Heart left ventricle (tissue), 16 donors: Measurements from ENCODE around the gene D2HGDH. TPM values are rescaled to one million over a fixed set of nuclear protein-coding genes. Genes with fewer than 3 reads are reported as not detected.

Experiments used
- ATAC-seq, 4 donors: fragments of 200-7000 bp; cut with Tn5 transposase; one replicate each; pipeline ENCODE4 v1.9.1; 2020 to 2022; ENCODE audit warnings: moderate library complexity in 4 of 4, mild to moderate bottlenecking in 3 of 4, moderate number of reproducible peaks in 1 of 4
- DNase-seq, 5 donors: peaks; one replicate each; pipeline ENCODE4 v3.0.0-alpha.2; 2020
- H3K27ac ChIP-seq, 12 donors: fragments of 200-600 bp; sonication (generic) in 4 of 12; one replicate each; pipeline versions ENCODE4 v1.5.0 to v1.8.0; 2016 to 2022; ENCODE audit warnings: mild to moderate bottlenecking in 2 of 12
- H3K27me3 ChIP-seq, 9 donors: fragments of 200-600 bp; sonication (generic) in 2 of 9; one replicate each; pipeline versions ENCODE4 v1.5.1 to v1.8.0; 2016 to 2022; ENCODE audit warnings: mild to moderate bottlenecking in 3 of 9
- H3K36me3 ChIP-seq, 9 donors: fragments of 200-600 bp; sonication (generic) in 2 of 9; one replicate each; pipeline versions ENCODE4 v1.5.0 to v1.8.0; 2018 to 2022; ENCODE audit warnings: mild to moderate bottlenecking in 2 of 9
- H3K4me1 ChIP-seq, 12 donors: fragments of 200-600 bp; sonication (generic) in 4 of 12; one replicate each; pipeline versions ENCODE4 v1.5.0 to v1.8.0; 2016 to 2022; ENCODE audit warnings: mild to moderate bottlenecking in 3 of 12
- H3K4me3 ChIP-seq, 12 donors: fragments of 200-600 bp; sonication (generic) in 4 of 12; one replicate each; pipeline versions ENCODE4 v1.5.0 to v1.8.0; 2017 to 2022; ENCODE audit warnings: mild to moderate bottlenecking in 9 of 12, moderate library complexity in 4 of 12
- H3K9me3 ChIP-seq, 12 donors: fragments of 200-600 bp; sonication (generic) in 4 of 12; one replicate each; pipeline versions ENCODE4 v1.5.0 to v1.8.0; 2016 to 2022; ENCODE audit warnings: mild to moderate bottlenecking in 1 of 12
- POLR2A ChIP-seq, 2 donors: fragments of 450-650 bp; IDR thresholded peaks; one replicate each; pipeline ENCODE4 v1.6.1; 2017; ENCODE audit warnings: antibody characterized with exemption in 2 of 2, mild to moderate bottlenecking in 2 of 2, moderate library complexity in 2 of 2
- WGBS, 4 donors: extraction: QIAGEN DNeasy Blood & Tissue Kit in 2 of 4; methylation state at CpG; one replicate each; pipeline versions ENCODE4 v1.1.5 to v1.1.7; 2013 to 2018; 5-methylcytosine and 5-hydroxymethylcytosine counted together
- intact Hi-C, 10 donors: fragments of 100-400 bp; cut with DNase I; formaldehyde crosslinking; loops; one replicate each; pipeline versions ENCODE4 v1.11.1 to v1.14.2; 2022
- polyA plus RNA-seq, 2 donors: library from polyadenylated mRNA; stranded (reverse); fragments of 200-250 nt; gene quantifications; one replicate each; pipeline ENCODE4 v1.2.3, GENCODE V29; 2013
- total RNA-seq, 9 donors: library from RNA; depleted of rRNA in 2 of 9; stranded (reverse); fragments of >200 nt in 2 of 9; fragmentation: NEBNext Ultra II Directional in 3 of 9; extraction: Animal tissue kit (Norgen Biotek cat#: 25700) in 3 of 9; gene quantifications; one replicate each; pipeline versions ENCODE4 v1.1.0 to v1.2.4, GENCODE V29; 2016 to 2023
- TF ChIP-seq, protein P1 (sequence below), 12 donors: fragments of 200-600 bp; sonication (generic) in 4 of 12; IDR thresholded peaks; one replicate each; pipeline versions ENCODE4 v1.5.0 to v1.8.0; 2018 to 2022; ENCODE audit warnings: antibody characterized with exemption in 12 of 12, mild to moderate bottlenecking in 5 of 12
- donor health status: ischemic (EF 13 %, LVEDD 7.1; RV severe dilation, severe dysfunction).
- donor health status: healthy with polysubstance abuse.
- donor health status: DM: no; HTN: yes; CAD: no.
- donor health status: DM: no; HTN: no; CAD: no.
- donor health status: ischemic (EF 25% LVEDD 6.9; RV normal size, moderate dysfunction).
- donor health status: ischemic (EF 25% LVEDD 5.7; RV mildly dilated, moderate dysfunction).
- donor health status: healthy.
- donor health status: DM: yes; HTN: yes; CAD: no.
- donor health status: ischemic (EF 35%, LVEDD 5.7; RV mildly dilated, moderate dysfunction).
- donor health status: nonischemic (EF 11% LVEDD 7.7; RV severe dilation, severe dysfunction).
- donor health status: DM: yes; HTN: yes; CAD: no.
- donor health status: PGD.
- donor health status: ischemic (EF 29% LVEDD 5.4; RV normal size, mild dysfunction).
- donor health status: nonischemic (EF 23%, LVEDD 6.1; RV moderate dilation, normal function).

The D2HGDH gene
- total and polyA plus RNA-seq, 11 donors = 7.6 to 24.1 (median 19.8) TPM

DNA sequence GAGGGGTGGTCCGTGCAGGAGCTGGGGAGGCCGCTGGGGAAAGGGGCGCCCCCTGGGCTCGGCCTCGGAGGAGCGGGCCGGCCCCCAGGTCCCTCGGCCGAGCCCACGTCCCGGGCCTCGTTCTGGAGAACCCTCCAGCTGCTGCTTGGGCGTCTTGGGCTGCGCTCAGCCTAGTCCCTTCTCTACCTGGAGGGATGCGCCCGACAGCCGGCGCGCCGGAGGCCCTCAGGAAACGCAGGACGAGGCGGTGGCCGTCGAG lies 293 bp upstream of the D2HGDH start:
- 2 to 8% (median 3%) methylated on average over 7 to 25 of the region's 25 CpGs; no CpG with 5 or more reads in 1 of the 4 donors for WGBS, 4 donors
- peaks cover 0 to 5% (median 0%) of the 10 kb centered on the region in 9 donors for H3K36me3 ChIP-seq
- intact Hi-C loops = loop anchor here in 5 of 10 donors (5.0 to 10.0 kb wide), 6 partner anchors 128 to 882 kb away; partner anchors contain the start of gene STK25 (in 1 of the 5)
- H3K4me3 ChIP-seq = peak overlapping the region; percentile 9 to 100 (median 88)
- no peaks in the 10 kb centered on the region for H3K9me3 ChIP-seq
- ATAC-seq = peak in 1 of 4 donors; percentile 12
- H3K27me3 ChIP-seq = no peaks in the 10 kb centered on the region
- peaks cover 0 to 21% (median 13%) of the 10 kb centered on the region in 12 donors for H3K4me1 ChIP-seq
- peak overlapping the region in 11 of 12 donors; percentile 39 to 96 (median 90) for H3K27ac ChIP-seq
- TF ChIP-seq, protein P1, sequence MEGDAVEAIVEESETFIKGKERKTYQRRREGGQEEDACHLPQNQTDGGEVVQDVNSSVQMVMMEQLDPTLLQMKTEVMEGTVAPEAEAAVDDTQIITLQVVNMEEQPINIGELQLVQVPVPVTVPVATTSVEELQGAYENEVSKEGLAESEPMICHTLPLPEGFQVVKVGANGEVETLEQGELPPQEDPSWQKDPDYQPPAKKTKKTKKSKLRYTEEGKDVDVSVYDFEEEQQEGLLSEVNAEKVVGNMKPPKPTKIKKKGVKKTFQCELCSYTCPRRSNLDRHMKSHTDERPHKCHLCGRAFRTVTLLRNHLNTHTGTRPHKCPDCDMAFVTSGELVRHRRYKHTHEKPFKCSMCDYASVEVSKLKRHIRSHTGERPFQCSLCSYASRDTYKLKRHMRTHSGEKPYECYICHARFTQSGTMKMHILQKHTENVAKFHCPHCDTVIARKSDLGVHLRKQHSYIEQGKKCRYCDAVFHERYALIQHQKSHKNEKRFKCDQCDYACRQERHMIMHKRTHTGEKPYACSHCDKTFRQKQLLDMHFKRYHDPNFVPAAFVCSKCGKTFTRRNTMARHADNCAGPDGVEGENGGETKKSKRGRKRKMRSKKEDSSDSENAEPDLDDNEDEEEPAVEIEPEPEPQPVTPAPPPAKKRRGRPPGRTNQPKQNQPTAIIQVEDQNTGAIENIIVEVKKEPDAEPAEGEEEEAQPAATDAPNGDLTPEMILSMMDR (IDR thresholded peaks at IDR 0.05) = no peak
- no peak for TF ChIP-seq POLR2A (IDR thresholded peaks at IDR 0.05)
- DNase-seq = no peak

GRCh38 chr2:241736111-241736510 lies 1.7 kb downstream of the D2HGDH start:
- TF ChIP-seq, protein P1 (IDR thresholded peaks at IDR 0.05) = no peak
- no peak for TF ChIP-seq POLR2A (IDR thresholded peaks at IDR 0.05)
- H3K4me1 ChIP-seq = peaks cover 0 to 27% (median 12%) of the 10 kb centered on the region in 12 donors
- peak overlapping the region in 3 of 12 donors; percentile 67 to 98 (median 78) for H3K4me3 ChIP-seq
- peak overlapping the region in 1 of 12 donors; percentile 91 for H3K27ac ChIP-seq
- H3K27me3 ChIP-seq = no peaks in the 10 kb centered on the region
- no peaks in the 10 kb centered on the region for H3K9me3 ChIP-seq
- DNase-seq (no peak), ATAC-seq (no peak)
- intact Hi-C loops = loop anchor here in 3 of 10 donors (5.0 to 10.0 kb wide), 3 partner anchors 139 to 231 kb away; partner anchors contain the start of gene STK25 (in 1 of the 3)
- H3K36me3 ChIP-seq = peaks cover 0 to 7% (median 0%) of the 10 kb centered on the region in 9 donors
- WGBS, 4 donors = 87 to 92% (median 88%) methylated on average over 3 of the region's 3 CpGs

DNA sequence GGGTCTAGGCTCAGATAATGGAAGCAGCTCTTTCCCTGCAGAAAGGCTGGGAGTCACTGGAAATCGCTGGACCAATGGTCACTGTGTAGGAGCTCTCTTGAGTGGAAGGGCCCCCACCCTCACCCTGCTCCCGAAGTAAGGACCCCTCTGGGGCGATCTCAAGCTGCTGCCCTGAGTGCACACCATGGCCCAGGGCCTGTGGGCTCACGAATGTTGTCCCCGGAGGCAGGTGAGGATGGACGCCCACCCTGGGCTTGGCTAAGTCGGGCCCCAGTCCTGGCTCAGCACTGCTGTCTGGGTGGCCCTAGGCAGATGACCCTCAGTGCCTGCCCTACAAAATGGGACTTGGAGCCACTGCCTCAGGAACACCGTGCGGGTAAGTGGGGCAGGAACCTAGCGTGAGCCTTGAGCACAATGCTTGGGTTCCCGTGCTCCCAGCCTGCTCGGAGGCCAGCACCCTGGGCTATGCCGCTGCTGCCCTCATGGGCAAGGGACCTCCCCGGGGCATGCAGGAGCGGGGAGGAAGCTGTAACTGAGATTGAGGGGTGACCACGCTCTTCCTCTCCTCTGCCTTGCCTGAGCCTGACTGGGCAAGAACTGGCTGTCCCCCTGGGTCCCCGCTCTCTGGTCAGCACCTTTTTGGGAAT lies 3.7 kb downstream of the D2HGDH start:
- Histone ChIP-seq H3K9me3 (no peaks in the 10 kb centered on the region), H3K4me1 (peaks cover 0 to 26% (median 12%) of the 10 kb centered on the region in 12 donors), H3K27ac (no peak overlapping the region), H3K36me3 (peaks cover 0 to 7% (median 0%) of the 10 kb centered on the region in 9 donors), H3K4me3 (no peak overlapping the region), H3K27me3 (no peaks in the 10 kb centered on the region)
- intact Hi-C loops = loop anchor here in 3 of 10 donors (5.0 to 10.0 kb wide), 3 partner anchors 137 to 233 kb away; partner anchors contain the start of gene STK25 (in 1 of the 3)
- no peak for ATAC-seq
- WGBS, 4 donors = 92 to 96% (median 95%) methylated on average over 7 to 17 of the region's 17 CpGs
- no peak for DNase-seq
- TF ChIP-seq POLR2A (IDR thresholded peaks at IDR 0.05) = no peak
- TF ChIP-seq, protein P1 (IDR thresholded peaks at IDR 0.05) = no peak

GRCh38 chr2:241739177-241739576 lies 4.7 kb downstream of the D2HGDH start:
- Histone ChIP-seq H3K36me3 (peaks cover 0 to 17% (median 7%) of the 10 kb centered on the region in 9 donors), H3K4me1 (peaks cover 0 to 22% (median 7%) of the 10 kb centered on the region in 12 donors), H3K27ac (no peak overlapping the region), H3K9me3 (no peaks in the 10 kb centered on the region), H3K4me3 (no peak overlapping the region), H3K27me3 (no peaks in the 10 kb centered on the region)
- intact Hi-C loops = loop anchor here in 3 of 10 donors (5.0 to 10.0 kb wide), 3 partner anchors 136 to 234 kb away; partner anchors contain the start of gene STK25 (in 1 of the 3)
- WGBS, 4 donors = 93 to 97% (median 95%) methylated on average over 15 of the region's 15 CpGs
- DNase-seq (peak in 2 of 5 donors; percentile 9 to 37), ATAC-seq (no peak)
- TF ChIP-seq, protein P1 (IDR thresholded peaks at IDR 0.05) = no peak
- no peak for TF ChIP-seq POLR2A (IDR thresholded peaks at IDR 0.05)
